ENCODE measurements around the gene TRABD2A.
"Not testable (repeated sequence)": the region's sequence is repeated elsewhere in the genome, so short reads cannot be mapped to it uniquely, and the experiment has no call there.

TRABD2A gene

GRCh38 chr2:84879584-84880394 lies 1.1 kb downstream of the TRABD2A start:
- no peak for DNase-seq (ENCODE audit: low read depth in 2 of 2)

- no peak for DNase-seq (ENCODE audit: low read depth in 2 of 2)
Measured at GRCh38 chr2:84878896-84879583, 1.8 kb downstream of the TRABD2A start.

GRCh38 chr2:84878459-84878858 lies 2.4 kb downstream of the TRABD2A start:
- no peak for DNase-seq (ENCODE audit: low read depth in 2 of 2)

GRCh38 chr2:84876369-84876768 lies 4.5 kb downstream of the TRABD2A start:
- no peak for DNase-seq (ENCODE audit: low read depth in 2 of 2)

- not testable (repeated sequence) for DNase-seq (ENCODE audit: low read depth in 2 of 2)
Measured at GRCh38 chr2:84875619-84876018, 5.3 kb downstream of the TRABD2A start.

- no peak for DNase-seq (ENCODE audit: low read depth in 2 of 2)
Measured at GRCh38 chr2:84875213-84875560, 5.7 kb downstream of the TRABD2A start.

- no peak for DNase-seq (ENCODE audit: low read depth in 2 of 2)
Measured at GRCh38 chr2:84874381-84875212, 6.3 kb downstream of the TRABD2A start.

- DNase-seq (ENCODE audit: low read depth in 2 of 2) = no peak
Measured at GRCh38 chr2:84873350-84873749, 7.5 kb downstream of the TRABD2A start.

- DNase-seq (ENCODE audit: low read depth in 2 of 2) = not testable (repeated sequence)
Measured at GRCh38 chr2:84872691-84873090, 8.2 kb downstream of the TRABD2A start.

GRCh38 chr2:84870306-84870705 lies 10.6 kb downstream of the TRABD2A start:
- no peak for DNase-seq (ENCODE audit: low read depth in 2 of 2)

- not testable (repeated sequence) for DNase-seq (ENCODE audit: low read depth in 2 of 2)
Measured at GRCh38 chr2:84868327-84868726, 12.6 kb downstream of the TRABD2A start.

GRCh38 chr2:84866122-84866521 lies 14.8 kb downstream of the TRABD2A start:
- DNase-seq (ENCODE audit: low read depth in 2 of 2) = no peak

- DNase-seq (ENCODE audit: low read depth in 2 of 2) = no peak
Measured at GRCh38 chr2:84865181-84865783, 15.6 kb downstream of the TRABD2A start.

GRCh38 chr2:84862006-84862405 lies 18.9 kb downstream of the TRABD2A start:
- DNase-seq (ENCODE audit: low read depth in 2 of 2) = no peak

GRCh38 chr2:84861539-84861938 lies 19.3 kb downstream of the TRABD2A start:
- DNase-seq (ENCODE audit: low read depth in 2 of 2) = no peak

GRCh38 chr2:84858937-84859336 lies 21.9 kb downstream of the TRABD2A start:
- DNase-seq (ENCODE audit: low read depth in 2 of 2) = no peak

- no peak for DNase-seq (ENCODE audit: low read depth in 2 of 2)
Measured at GRCh38 chr2:84858123-84858522, 22.8 kb downstream of the TRABD2A start.

GRCh38 chr2:84857566-84857965 lies 23.3 kb downstream of the TRABD2A start:
- DNase-seq (ENCODE audit: low read depth in 2 of 2) = no peak

- no peak for DNase-seq (ENCODE audit: low read depth in 2 of 2)
Measured at GRCh38 chr2:84856787-84857186, 24.1 kb downstream of the TRABD2A start.

GRCh38 chr2:84855731-84856130 lies 25.2 kb downstream of the TRABD2A start:
- DNase-seq (ENCODE audit: low read depth in 2 of 2) = no peak

GRCh38 chr2:84854850-84855249 lies 26.0 kb downstream of the TRABD2A start:
- DNase-seq (ENCODE audit: low read depth in 2 of 2) = no peak

- DNase-seq (ENCODE audit: low read depth in 2 of 2) = no peak
Measured at GRCh38 chr2:84851876-84852275, 29.0 kb downstream of the TRABD2A start.

All from stimulated activated CD8-positive, alpha-beta memory T cell treated with anti-CD3 and anti-CD28 coated beads, Interleukin-2, amount 100 ng/mL, for 1 hour (primary cell).